HG02588 (cell line): Measurements from ENCODE around the gene ZNF735.
"Not testable (repeated sequence)": the region's sequence is repeated elsewhere in the genome, so short reads cannot be mapped to it uniquely, and the experiment has no call there.

Source experiments
- ATAC-seq: cut with Tn5 transposase; IDR thresholded peaks from one replicate; pipeline ENCODE4 v1.9.1; 2021; ENCODE audit warnings: mild to moderate bottlenecking, moderate library complexity; ENCODE audit not compliant: unreplicated experiment

The ZNF735 gene

GRCh38 chr7:64206903-64207302, at the start of gene ZNF735:
Gene ZNF735 (plus strand): TSS chr7:64207203. CDS start chr7:64207203, 0 bp downstream.
- ATAC-seq = no peak

- not testable (repeated sequence) for ATAC-seq
Observed at GRCh38 chr7:64170974-64171373, 36.0 kb upstream of the ZNF735 start.

GRCh38 chr7:64174328-64174727, 32.7 kb upstream of the ZNF735 start:
- ATAC-seq = no peak

GRCh38 chr7:64174941-64175340, 32.1 kb upstream of the ZNF735 start:
- ATAC-seq = no peak

- no peak for ATAC-seq
Observed at GRCh38 chr7:64180989-64181388, 26.0 kb upstream of the ZNF735 start.

GRCh38 chr7:64181586-64181985, 25.4 kb upstream of the ZNF735 start:
- no peak for ATAC-seq

- no peak for ATAC-seq
Observed at GRCh38 chr7:64182036-64182790, 24.8 kb upstream of the ZNF735 start.

- no peak for ATAC-seq
Observed at GRCh38 chr7:64183126-64183742, 23.8 kb upstream of the ZNF735 start.

GRCh38 chr7:64183827-64184372, 23.1 kb upstream of the ZNF735 start:
- no peak for ATAC-seq

GRCh38 chr7:64184376-64184775, 22.6 kb upstream of the ZNF735 start:
- no peak for ATAC-seq

- no peak for ATAC-seq
Observed at GRCh38 chr7:64187408-64187807, 19.6 kb upstream of the ZNF735 start.

GRCh38 chr7:64192148-64192704, 14.8 kb upstream of the ZNF735 start:
- no peak for ATAC-seq

GRCh38 chr7:64192775-64193174, 14.2 kb upstream of the ZNF735 start:
- no peak for ATAC-seq

GRCh38 chr7:64219710-64220298, 12.8 kb downstream of the ZNF735 start:
- not testable (repeated sequence) for ATAC-seq

- no peak for ATAC-seq
Observed at GRCh38 chr7:64223366-64223765, 16.4 kb downstream of the ZNF735 start.

- not testable (repeated sequence) for ATAC-seq
Observed at GRCh38 chr7:64228174-64228573, 21.2 kb downstream of the ZNF735 start, which contains the start of gene ZNF679. Gene ZNF679 (plus strand): TSS chr7:64228474. CDS start chr7:64249118, 20,644 bp downstream.

- no peak for ATAC-seq
Observed at GRCh38 chr7:64266341-64266919, 59.4 kb downstream of the ZNF735 start.
